Ectodermal cell (in vitro differentiated cells): ENCODE data around the gene VANGL1.

ENCODE experiments used
- H3K27ac ChIP-seq: 2 replicates; pipeline ENCODE4 v1.7.0; 2013; ENCODE audit warnings: mild to moderate bottlenecking, low read depth, low read length; ENCODE audit not compliant: insufficient read depth, poor library complexity, severe bottlenecking
- H3K27me3 ChIP-seq: 2 replicates; pipeline ENCODE4 v1.7.0; 2013; ENCODE audit warnings: mild to moderate bottlenecking, low read length; ENCODE audit not compliant: insufficient read depth, control insufficient read depth, poor library complexity, severe bottlenecking
- H3K36me3 ChIP-seq: one replicate; pipeline ENCODE4 v1.7.0; 2013; ENCODE audit warnings: low read length; ENCODE audit not compliant: control insufficient read depth, insufficient read depth
- H3K4me1 ChIP-seq: one replicate; pipeline ENCODE4 v1.7.0; 2013; ENCODE audit warnings: low read length; ENCODE audit not compliant: control insufficient read depth, insufficient read depth
- H3K4me3 ChIP-seq: 2 replicates; pipeline ENCODE4 v1.7.0; 2013; ENCODE audit warnings: low read depth, low read length, control low read depth; ENCODE audit not compliant: insufficient read depth
- H3K9me3 ChIP-seq: 2 replicates; pipeline ENCODE4 v1.7.0; 2013; ENCODE audit warnings: mild to moderate bottlenecking, low read length, moderate library complexity; ENCODE audit not compliant: control insufficient read depth
- WGBS, 2 experiments: methylation state at CpG; one replicate each; pipeline ENCODE4 v1.1.7; 2013; ENCODE audit warnings: missing lambda C conversion rate in 2 of 2; 5-methylcytosine and 5-hydroxymethylcytosine counted together

VANGL1 gene

GRCh38 chr1:115727706-115728249 lies 86.0 kb downstream of the VANGL1 start:
- H3K27ac ChIP-seq: no peak overlapping the region
- 70 to 73% methylated on average over 7 of the region's 7 CpGs for WGBS, 2 experiments

GRCh38 chr1:115728341-115728740 lies 86.6 kb downstream of the VANGL1 start:
- Histone ChIP-seq H3K27me3 (no peaks in the 10 kb centered on the region), H3K9me3 (no peaks in the 10 kb centered on the region), H3K4me1 (peaks cover 5% of the 10 kb centered on the region), H3K27ac (no peak overlapping the region), H3K36me3 (no peaks in the 10 kb centered on the region), H3K4me3 (no peak overlapping the region)
- 89 to 100% methylated on average over 1 of the region's 1 CpG for WGBS, 2 experiments

More at GRCh38 chr1:115727706-115728249, 86.0 kb downstream of the VANGL1 start:
- Histone ChIP-seq H3K27me3 (no peaks in the 10 kb centered on the region), H3K4me3 (no peak overlapping the region), H3K9me3 (no peaks in the 10 kb centered on the region), H3K36me3 (no peaks in the 10 kb centered on the region), H3K4me1 (peaks cover 5% of the 10 kb centered on the region)

GRCh38 chr1:115729756-115730155 lies 88.0 kb downstream of the VANGL1 start:
- Histone ChIP-seq H3K27me3 (no peaks in the 10 kb centered on the region), H3K27ac (no peak overlapping the region), H3K9me3 (no peaks in the 10 kb centered on the region), H3K4me1 (peaks cover 5% of the 10 kb centered on the region), H3K4me3 (no peak overlapping the region), H3K36me3 (no peaks in the 10 kb centered on the region)
- WGBS, 2 experiments: 82 to 86% methylated on average over 3 to 4 of the region's 4 CpGs

GRCh38 chr1:115732316-115732715 lies 90.5 kb downstream of the VANGL1 start:
- Histone ChIP-seq H3K4me1 (peaks cover 5% of the 10 kb centered on the region), H3K27ac (no peak overlapping the region), H3K4me3 (no peak overlapping the region), H3K9me3 (no peaks in the 10 kb centered on the region), H3K27me3 (no peaks in the 10 kb centered on the region), H3K36me3 (no peaks in the 10 kb centered on the region)
- 86 to 98% methylated on average over 4 of the region's 4 CpGs for WGBS, 2 experiments

- no peaks in the 10 kb centered on the region for H3K27me3 ChIP-seq
- no peaks in the 10 kb centered on the region for H3K4me1 ChIP-seq
- H3K4me3 ChIP-seq: no peak overlapping the region
- H3K9me3 ChIP-seq: no peaks in the 10 kb centered on the region
- 92 to 100% methylated on average over 1 of the region's 1 CpG for WGBS, 2 experiments
- no peaks in the 10 kb centered on the region for H3K36me3 ChIP-seq
- H3K27ac ChIP-seq: no peak overlapping the region
Observed at GRCh38 chr1:115740811-115741210, 99.0 kb downstream of the VANGL1 start.

- Histone ChIP-seq H3K27ac (no peak overlapping the region), H3K4me3 (no peak overlapping the region), H3K9me3 (no peaks in the 10 kb centered on the region), H3K36me3 (no peaks in the 10 kb centered on the region), H3K27me3 (no peaks in the 10 kb centered on the region), H3K4me1 (no peaks in the 10 kb centered on the region)
- 89 to 96% methylated on average over 3 of the region's 3 CpGs for WGBS, 2 experiments
Observed at GRCh38 chr1:115744646-115745275, 103.0 kb downstream of the VANGL1 start.

GRCh38 chr1:115746021-115746690 lies 104.4 kb downstream of the VANGL1 start:
- Histone ChIP-seq H3K27me3 (no peaks in the 10 kb centered on the region), H3K36me3 (no peaks in the 10 kb centered on the region), H3K4me1 (no peaks in the 10 kb centered on the region), H3K9me3 (no peaks in the 10 kb centered on the region), H3K4me3 (no peak overlapping the region), H3K27ac (no peak overlapping the region)
- WGBS, 2 experiments: 80 to 95% methylated on average over 5 of the region's 5 CpGs
